ENCODE measurements around the gene IGLON5. TPM values are rescaled to one million over a fixed set of nuclear protein-coding genes. Genes with fewer than 3 reads are reported as not detected.
A peak's percentile ranks its signal among the peaks of the same experiment; 100 is the strongest.

IGLON5 gene
- total RNA-seq, 4 donors from 2014 or later = 1.4 to 2.9 (median 1.7) TPM; not detected in 1

DNA sequence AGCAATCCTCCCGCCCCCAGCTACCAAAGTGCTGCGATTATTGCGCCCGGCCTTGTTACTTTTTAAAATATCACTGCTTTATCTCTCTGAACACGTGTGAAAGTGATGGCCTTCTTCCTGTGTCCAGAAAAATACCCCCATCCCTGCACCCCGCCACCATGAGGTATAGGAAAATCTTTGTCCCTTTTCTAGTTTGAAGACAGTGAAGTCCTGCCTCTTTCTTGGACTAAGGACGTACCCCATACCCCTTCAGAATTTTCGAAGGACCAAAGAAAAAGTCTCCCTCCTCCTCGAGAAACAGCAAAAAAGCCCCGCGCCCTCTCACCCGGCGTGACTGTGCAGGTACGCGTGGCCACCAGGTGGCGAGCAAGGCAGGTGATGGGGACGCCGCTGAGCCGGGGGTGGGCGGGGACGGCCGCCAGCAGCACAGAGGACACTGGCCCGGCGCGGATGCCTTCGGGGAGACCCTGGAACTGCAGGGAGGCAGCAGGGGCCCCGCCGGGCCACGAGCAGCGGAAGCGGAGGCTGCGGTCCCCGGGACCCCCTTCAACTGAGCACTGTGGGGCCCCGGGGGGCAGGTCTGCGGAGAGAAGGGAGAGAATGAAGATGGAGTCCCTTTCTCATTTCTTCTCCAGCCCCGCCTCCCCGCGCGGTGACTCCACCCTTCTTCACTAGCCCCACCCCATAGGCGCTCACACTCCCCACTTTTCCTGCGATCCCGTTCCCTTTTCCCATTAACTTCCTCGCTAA is 27.3 kb downstream of the IGLON5 start:
- TF ChIP-seq, protein P1, sequence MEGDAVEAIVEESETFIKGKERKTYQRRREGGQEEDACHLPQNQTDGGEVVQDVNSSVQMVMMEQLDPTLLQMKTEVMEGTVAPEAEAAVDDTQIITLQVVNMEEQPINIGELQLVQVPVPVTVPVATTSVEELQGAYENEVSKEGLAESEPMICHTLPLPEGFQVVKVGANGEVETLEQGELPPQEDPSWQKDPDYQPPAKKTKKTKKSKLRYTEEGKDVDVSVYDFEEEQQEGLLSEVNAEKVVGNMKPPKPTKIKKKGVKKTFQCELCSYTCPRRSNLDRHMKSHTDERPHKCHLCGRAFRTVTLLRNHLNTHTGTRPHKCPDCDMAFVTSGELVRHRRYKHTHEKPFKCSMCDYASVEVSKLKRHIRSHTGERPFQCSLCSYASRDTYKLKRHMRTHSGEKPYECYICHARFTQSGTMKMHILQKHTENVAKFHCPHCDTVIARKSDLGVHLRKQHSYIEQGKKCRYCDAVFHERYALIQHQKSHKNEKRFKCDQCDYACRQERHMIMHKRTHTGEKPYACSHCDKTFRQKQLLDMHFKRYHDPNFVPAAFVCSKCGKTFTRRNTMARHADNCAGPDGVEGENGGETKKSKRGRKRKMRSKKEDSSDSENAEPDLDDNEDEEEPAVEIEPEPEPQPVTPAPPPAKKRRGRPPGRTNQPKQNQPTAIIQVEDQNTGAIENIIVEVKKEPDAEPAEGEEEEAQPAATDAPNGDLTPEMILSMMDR (IDR thresholded peaks at IDR 0.05) = peak in 1 of 3 donors; percentile 2
- DNase-seq (ENCODE audit: low spot score) (peak; percentile 68), ATAC-seq (ENCODE audit: low FRiP score) (peak; percentile 69)

DNA sequence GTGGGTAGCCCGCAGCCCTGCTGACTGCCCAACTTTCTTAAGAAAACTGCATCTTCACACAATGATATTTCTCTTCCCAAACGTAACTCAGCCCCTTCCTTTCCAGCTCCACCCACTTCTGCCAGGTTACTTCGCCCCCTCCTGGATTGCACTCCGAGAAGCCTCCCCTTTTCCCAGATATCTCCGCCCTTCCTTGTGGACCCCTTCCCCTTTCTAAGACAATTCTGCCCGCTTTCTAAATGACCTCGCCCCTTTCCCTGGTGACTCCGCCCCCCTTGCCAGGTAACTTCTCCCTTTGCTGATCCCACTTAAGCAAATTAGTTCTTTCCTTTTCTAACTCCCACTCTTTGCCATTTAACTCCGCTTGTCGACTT is 27.9 kb downstream of the IGLON5 start:
- TF ChIP-seq, protein P1 (IDR thresholded peaks at IDR 0.05) = no peak
- ATAC-seq (ENCODE audit: low FRiP score) = no peak
- no peak for DNase-seq (ENCODE audit: low spot score)

DNA sequence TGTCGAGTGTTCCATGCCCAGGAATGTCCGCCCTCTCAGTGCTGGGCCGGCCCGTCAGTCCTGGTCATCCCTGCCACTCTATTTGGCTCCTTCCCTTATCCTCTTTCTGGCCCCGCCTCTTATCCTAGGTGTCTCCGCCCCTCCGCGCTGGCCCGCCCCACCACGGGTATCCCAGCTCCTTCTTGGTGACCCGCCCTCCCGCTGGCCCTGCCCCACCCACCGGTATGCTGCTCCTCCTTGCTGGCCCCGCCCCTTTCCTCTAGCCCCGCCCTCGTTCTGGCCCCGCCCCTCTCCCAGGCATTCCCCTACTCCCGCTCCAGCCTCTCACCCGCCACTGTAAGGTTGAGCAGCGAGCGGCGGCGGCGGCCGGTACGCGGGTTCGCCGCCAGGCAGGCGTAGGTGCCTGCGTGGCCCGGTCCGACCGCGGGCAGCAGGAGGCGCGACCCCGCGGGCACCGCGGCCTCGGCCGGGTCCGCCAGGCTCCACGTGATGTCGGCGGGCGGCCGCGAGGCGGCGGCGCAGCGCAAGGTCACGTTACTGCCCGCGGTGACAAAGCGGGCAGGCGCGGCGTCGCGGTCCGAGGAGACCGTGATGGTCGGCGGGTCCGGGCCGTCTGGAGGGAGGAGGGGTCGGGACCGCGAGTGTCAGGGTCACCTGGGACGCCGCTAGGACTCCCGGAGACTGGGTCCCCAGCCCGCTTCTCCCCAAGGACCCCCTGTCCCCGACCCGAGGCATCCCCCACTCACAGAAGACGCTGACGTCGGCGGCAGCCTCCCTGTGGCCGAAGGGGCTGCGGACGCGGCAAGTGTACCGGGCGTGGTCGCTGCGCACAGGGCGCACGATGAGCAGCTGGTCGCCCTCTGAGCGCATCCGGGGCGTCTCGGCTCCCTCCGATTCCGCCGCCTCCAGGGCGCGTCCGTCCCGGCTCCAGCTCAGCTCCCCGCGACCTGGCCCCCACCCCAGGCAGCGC is 28.5 kb downstream of the IGLON5 start:
- TF ChIP-seq, protein P1 (IDR thresholded peaks at IDR 0.05) = no peak
- ATAC-seq (ENCODE audit: low FRiP score) = peak; percentile 92
- DNase-seq (ENCODE audit: low spot score) = peak; percentile 96

DNA sequence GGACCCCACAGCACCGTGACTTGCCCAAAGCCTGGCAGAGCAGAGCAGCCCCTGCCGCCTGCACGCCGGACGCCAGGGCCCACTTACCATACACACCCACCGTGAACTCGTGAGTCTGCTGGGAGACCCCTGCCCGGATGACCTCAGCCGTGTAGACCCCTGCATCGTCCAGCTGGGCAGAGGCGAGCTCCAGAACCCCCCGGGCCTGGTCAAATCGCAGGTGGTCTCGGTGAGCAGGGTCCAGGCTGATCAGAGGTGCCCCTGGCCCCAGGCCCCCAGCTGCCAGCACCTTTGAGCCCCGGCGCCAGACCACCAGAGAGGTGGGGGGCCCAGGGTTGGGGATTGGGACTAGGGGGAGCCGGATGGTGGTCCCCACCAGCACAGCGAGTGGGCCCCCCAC is 29.6 kb downstream of the IGLON5 start:
- ATAC-seq (ENCODE audit: low FRiP score) = no peak
- TF ChIP-seq, protein P1 (IDR thresholded peaks at IDR 0.05) = no peak

DNA sequence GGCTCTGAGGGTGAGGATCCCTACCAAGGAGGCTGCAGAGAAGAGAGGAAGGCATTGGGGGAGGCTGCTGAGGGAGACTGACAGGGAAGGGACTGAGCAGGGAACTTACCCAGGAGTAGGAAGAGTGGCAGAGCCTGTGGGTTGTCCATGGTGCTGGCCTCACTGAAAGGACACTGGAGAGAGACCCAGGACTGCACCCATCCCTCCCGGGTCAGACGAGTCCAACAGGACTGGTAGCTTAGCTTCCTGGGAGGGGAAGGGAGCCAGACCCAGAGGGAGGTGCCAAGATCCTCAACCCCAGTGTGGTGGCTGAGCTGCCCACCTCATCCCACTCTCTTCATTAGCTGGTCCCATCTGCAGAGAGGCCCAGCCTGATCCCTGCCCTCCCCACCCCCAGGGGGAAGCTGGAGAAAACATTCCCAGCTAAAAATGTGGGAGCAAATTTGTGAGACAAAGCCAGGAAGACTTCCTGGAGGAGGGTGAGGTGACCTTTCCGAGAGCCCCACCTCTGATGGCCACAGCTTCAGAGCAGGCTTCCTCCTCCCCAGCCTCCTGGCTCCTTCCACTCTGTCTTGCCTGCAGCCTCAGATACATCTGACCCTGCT is 30.6 kb downstream of the IGLON5 start, which contains the start of gene VSIG10L:
VSIG10L (minus strand) TSS at position 164 of the 605 bp plus-strand sequence; CDS start at position 149, 15 bp downstream.
- TF ChIP-seq, protein P1 (IDR thresholded peaks at IDR 0.05) = no peak
- ATAC-seq (ENCODE audit: low FRiP score) (no peak), DNase-seq (ENCODE audit: low spot score) (no peak)

More for the DNA sequence above, 29.6 kb downstream of the IGLON5 start:
- DNase-seq (ENCODE audit: low spot score) = no peak

DNA sequence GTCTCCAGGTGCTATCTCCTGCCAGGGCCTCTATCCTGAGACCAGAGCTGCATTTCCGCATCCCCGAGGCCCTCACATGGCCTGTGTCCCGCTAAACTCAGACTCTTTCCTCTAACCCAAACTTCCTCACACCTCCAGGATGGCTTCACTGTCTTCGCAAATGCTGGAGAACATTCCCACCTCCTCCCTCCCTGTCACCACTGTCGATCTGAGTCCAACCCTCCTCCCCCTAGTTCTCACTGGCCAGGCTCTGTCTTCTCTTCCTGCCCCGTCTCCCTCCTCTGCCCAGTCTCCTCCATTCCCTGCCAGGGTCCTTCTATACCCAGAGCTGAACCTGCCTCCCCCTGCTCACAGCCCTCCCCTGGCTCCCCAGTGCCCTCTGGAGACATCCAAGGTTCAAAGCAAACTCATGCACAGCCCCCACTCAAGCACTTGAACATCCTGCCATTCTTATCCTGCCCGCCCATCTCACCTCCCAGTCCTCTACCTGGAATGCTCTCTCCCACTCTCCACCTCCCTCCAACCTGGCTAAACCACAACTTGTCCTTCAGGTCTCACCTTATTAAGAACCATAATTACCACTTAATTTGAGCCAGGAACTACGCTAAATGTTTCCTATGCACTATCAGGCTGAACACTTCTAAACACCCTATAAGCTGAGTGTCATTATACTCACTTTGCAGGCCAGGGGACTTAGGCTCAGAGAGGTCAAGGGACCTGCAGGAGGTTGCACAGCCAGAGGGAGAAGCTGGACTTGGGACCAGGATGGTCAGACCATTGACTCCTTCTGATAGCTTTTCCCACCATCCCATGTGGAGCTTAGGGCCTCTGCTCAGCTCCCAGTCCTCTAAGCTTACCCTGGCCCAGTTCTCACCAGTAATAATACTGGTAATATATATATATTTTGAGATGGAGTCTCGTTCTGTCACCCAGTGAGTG is 31.5 kb downstream of the IGLON5 start:
- no peak for ATAC-seq (ENCODE audit: low FRiP score)
- DNase-seq (ENCODE audit: low spot score) = no peak
- TF ChIP-seq, protein P1 (IDR thresholded peaks at IDR 0.05) = no peak

Data from omental fat pad (tissue), 4 donors.